Measurements from ENCODE around the gene OLFML2B. TPM values are rescaled to one million over a fixed set of nuclear protein-coding genes. Genes with fewer than 3 reads are reported as not detected.

The OLFML2B gene
- total and polyA plus RNA-seq, 4 donors: 3.0 to 52.2 (median 11.7) TPM

DNA sequence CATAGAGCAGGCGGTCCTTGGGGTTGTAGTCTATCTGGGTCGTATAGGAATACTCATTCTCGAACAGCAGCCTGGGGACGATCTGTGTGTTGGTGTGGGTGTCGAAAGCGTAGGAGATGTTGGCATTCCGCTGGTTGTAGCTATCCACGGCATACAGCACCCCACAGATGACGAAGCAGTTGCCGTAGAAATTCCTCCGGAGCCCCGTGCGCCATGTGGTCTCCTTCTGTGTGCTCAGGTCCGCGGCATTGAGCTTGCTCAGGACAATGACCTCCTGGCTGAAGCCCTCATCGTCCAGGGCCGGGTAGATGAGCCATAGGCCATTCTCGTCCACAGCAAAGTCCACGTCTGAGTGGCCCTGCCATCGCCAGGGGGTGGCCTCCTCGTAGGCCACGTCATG, 39.9 kb downstream of the OLFML2B start:
- no peak overlapping the region for H3K9ac ChIP-seq (ENCODE audit: insufficient read depth in 1 of 2, low read length in 2 of 2)
- no peaks in the 10 kb centered on the region for H3K4me1 ChIP-seq (ENCODE audit: control insufficient read depth in 5 of 5, insufficient read depth in 5 of 5, low read length in 5 of 5)
- no peak overlapping the region for H3K27ac ChIP-seq (ENCODE audit: low read depth in 1 of 2, low read length in 1 of 2)
- DNase-seq (no peak), ATAC-seq (ENCODE audit: insufficient read depth, low FRiP score) (no peak)
- H3K4me3 ChIP-seq: no peak overlapping the region
- WGBS, 2 donors: 94 to 95% methylated on average over 22 of the region's 22 CpGs
- H3K36me3 ChIP-seq (ENCODE audit: control insufficient read depth in 4 of 4, insufficient read depth in 4 of 4, low read length in 4 of 4): peaks cover 0 to 2% (median 0%) of the 10 kb centered on the region in 4 donors
- H3K9me3 ChIP-seq (ENCODE audit: control insufficient read depth in 4 of 4, insufficient read depth in 3 of 4, low read length in 3 of 4): peaks cover 0 to 12% (median 3%) of the 10 kb centered on the region in 4 donors
- TF ChIP-seq, protein P1, sequence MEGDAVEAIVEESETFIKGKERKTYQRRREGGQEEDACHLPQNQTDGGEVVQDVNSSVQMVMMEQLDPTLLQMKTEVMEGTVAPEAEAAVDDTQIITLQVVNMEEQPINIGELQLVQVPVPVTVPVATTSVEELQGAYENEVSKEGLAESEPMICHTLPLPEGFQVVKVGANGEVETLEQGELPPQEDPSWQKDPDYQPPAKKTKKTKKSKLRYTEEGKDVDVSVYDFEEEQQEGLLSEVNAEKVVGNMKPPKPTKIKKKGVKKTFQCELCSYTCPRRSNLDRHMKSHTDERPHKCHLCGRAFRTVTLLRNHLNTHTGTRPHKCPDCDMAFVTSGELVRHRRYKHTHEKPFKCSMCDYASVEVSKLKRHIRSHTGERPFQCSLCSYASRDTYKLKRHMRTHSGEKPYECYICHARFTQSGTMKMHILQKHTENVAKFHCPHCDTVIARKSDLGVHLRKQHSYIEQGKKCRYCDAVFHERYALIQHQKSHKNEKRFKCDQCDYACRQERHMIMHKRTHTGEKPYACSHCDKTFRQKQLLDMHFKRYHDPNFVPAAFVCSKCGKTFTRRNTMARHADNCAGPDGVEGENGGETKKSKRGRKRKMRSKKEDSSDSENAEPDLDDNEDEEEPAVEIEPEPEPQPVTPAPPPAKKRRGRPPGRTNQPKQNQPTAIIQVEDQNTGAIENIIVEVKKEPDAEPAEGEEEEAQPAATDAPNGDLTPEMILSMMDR (IDR thresholded peaks at IDR 0.05; ENCODE audit: control extremely low read depth, extremely low read depth): no peak
- no peaks in the 10 kb centered on the region for H3K27me3 ChIP-seq (ENCODE audit: control insufficient read depth in 3 of 3, insufficient read depth in 3 of 3, low read length in 2 of 3)

- peaks cover 0 to 2% (median 0%) of the 10 kb centered on the region in 4 donors for H3K36me3 ChIP-seq (ENCODE audit: control insufficient read depth in 4 of 4, insufficient read depth in 4 of 4, low read length in 4 of 4)
- H3K27ac ChIP-seq (ENCODE audit: low read depth in 1 of 2, low read length in 1 of 2): no peak overlapping the region
- ATAC-seq (ENCODE audit: insufficient read depth, low FRiP score) (no peak), DNase-seq (no peak)
- H3K4me3 ChIP-seq: no peak overlapping the region
- WGBS, 2 donors: 79% methylated on average over 9 of the region's 9 CpGs
- H3K9ac ChIP-seq (ENCODE audit: insufficient read depth in 1 of 2, low read length in 2 of 2): no peak overlapping the region
- peaks cover 0 to 14% (median 3%) of the 10 kb centered on the region in 4 donors for H3K9me3 ChIP-seq (ENCODE audit: control insufficient read depth in 4 of 4, insufficient read depth in 3 of 4, low read length in 3 of 4)
- TF ChIP-seq, protein P1 (IDR thresholded peaks at IDR 0.05; ENCODE audit: control extremely low read depth, extremely low read depth): no peak
- no peaks in the 10 kb centered on the region for H3K27me3 ChIP-seq (ENCODE audit: control insufficient read depth in 3 of 3, insufficient read depth in 3 of 3, low read length in 2 of 3)
- H3K4me1 ChIP-seq (ENCODE audit: control insufficient read depth in 5 of 5, insufficient read depth in 5 of 5, low read length in 5 of 5): no peaks in the 10 kb centered on the region
Observed at GRCh38 chr1:161982917-161983316, 40.8 kb downstream of the OLFML2B start.

DNA sequence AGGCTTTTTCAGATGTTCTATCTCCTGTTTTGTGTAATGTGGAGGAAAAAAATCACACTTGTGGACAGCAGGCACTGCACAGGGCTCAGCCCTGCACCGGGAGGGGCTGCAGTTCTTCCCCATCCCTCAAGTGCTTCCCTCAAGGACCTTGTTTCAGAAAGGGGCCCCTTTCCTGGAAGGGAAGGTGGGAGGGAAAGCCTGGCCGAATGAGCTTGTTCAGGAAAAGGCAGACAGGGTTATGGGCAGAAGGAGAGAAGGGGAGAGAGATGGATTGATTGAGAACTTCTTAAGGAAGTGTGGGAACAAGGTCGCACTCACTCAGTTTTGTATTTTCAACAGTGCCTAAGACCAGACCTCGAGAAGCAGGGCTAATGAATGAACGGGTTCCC, 41.2 kb downstream of the OLFML2B start:
- TF ChIP-seq, protein P1 (IDR thresholded peaks at IDR 0.05; ENCODE audit: control extremely low read depth, extremely low read depth): no peak
- Histone ChIP-seq H3K27me3 (ENCODE audit: control insufficient read depth in 3 of 3, insufficient read depth in 3 of 3, low read length in 2 of 3) (no peaks in the 10 kb centered on the region), H3K36me3 (ENCODE audit: control insufficient read depth in 4 of 4, insufficient read depth in 4 of 4, low read length in 4 of 4) (peaks cover 0 to 2% (median 0%) of the 10 kb centered on the region in 4 donors), H3K9me3 (ENCODE audit: control insufficient read depth in 4 of 4, insufficient read depth in 3 of 4, low read length in 3 of 4) (peaks cover 0 to 10% (median 1%) of the 10 kb centered on the region in 4 donors), H3K4me1 (ENCODE audit: control insufficient read depth in 5 of 5, insufficient read depth in 5 of 5, low read length in 5 of 5) (no peaks in the 10 kb centered on the region), H3K27ac (ENCODE audit: low read depth in 1 of 2, low read length in 1 of 2) (no peak overlapping the region), H3K9ac (ENCODE audit: insufficient read depth in 1 of 2, low read length in 2 of 2) (no peak overlapping the region), H3K4me3 (no peak overlapping the region)
- DNase-seq (no peak), ATAC-seq (ENCODE audit: insufficient read depth, low FRiP score) (no peak)
- 39 to 43% methylated on average over 5 of the region's 5 CpGs for WGBS, 2 donors
